ENCODE data around the gene PLEKHA7. TPM values are rescaled to one million over a fixed set of nuclear protein-coding genes. Genes with fewer than 3 reads are reported as not detected.

Gene PLEKHA7
- total and polyA plus RNA-seq, 2 of the 13 experiments (the other 11 are each of a cell fraction or from before 2014, with no cell fraction given) = 17.5 to 18.7 TPM

DNA sequence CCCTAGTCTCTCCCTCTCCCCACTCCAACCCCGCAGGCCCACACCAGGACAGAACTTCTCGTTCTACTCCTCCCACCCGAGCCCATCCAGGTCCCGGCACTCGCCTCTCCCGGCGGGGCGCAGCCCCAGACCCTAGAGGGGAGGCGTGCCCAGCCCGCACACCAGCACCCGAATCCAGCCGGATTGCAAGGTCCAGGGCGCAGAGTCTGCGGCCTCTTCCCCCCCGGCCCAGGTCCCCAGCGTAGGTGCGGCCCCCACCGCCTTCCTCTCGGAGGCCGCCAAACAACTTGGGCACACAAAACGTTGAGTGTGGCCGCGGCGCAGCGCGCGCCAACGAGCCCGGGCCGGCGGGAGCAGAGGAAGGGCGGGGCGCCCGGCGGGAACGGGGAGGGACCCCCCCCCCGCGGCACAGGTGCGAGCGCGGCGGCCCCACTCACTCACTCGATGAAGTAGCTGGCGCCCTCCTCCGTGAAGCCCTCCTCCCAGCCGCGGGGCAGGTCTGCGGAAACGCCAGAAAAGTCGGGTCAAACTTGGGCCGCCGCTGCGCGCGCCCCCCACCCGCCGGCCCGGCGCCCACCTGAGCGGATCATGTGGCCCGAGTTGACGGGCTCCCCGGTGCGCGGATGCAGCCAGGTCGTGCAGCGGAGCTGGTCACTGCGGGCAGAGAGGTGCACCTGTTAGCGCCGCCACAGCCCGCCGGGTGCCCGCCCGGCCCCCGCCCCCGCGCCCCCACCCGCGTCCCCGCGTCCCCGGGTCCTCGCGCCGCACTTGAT is 480 bp downstream of the PLEKHA7 start (continued):
- TF ChIP-seq, protein P1, sequence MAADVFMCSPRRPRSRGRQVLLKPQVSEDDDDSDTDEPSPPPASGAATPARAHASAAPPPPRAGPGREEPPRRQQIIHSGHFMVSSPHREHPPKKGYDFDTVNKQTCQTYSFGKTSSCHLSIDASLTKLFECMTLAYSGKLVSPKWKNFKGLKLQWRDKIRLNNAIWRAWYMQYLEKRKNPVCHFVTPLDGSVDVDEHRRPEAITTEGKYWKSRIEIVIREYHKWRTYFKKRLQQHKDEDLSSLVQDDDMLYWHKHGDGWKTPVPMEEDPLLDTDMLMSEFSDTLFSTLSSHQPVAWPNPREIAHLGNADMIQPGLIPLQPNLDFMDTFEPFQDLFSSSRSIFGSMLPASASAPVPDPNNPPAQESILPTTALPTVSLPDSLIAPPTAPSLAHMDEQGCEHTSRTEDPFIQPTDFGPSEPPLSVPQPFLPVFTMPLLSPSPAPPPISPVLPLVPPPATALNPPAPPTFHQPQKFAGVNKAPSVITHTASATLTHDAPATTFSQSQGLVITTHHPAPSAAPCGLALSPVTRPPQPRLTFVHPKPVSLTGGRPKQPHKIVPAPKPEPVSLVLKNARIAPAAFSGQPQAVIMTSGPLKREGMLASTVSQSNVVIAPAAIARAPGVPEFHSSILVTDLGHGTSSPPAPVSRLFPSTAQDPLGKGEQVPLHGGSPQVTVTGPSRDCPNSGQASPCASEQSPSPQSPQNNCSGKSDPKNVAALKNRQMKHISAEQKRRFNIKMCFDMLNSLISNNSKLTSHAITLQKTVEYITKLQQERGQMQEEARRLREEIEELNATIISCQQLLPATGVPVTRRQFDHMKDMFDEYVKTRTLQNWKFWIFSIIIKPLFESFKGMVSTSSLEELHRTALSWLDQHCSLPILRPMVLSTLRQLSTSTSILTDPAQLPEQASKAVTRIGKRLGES (CRISPR knock-in tag; IDR thresholded peaks at IDR 0.05; ENCODE audit: borderline replicate concordance) = no peak
- peak; percentile 45 for TF ChIP-seq ZEB1 (IDR thresholded peaks at IDR 0.05; ENCODE audit: insufficient replicate concordance, low read depth)
- TF ChIP-seq ZFP36L1 (CRISPR knock-in tag; IDR thresholded peaks at IDR 0.05) = no peak
- TF ChIP-seq BCL6 (CRISPR knock-in tag; IDR thresholded peaks at IDR 0.05) = no peak
- TF ChIP-seq, protein P2, sequence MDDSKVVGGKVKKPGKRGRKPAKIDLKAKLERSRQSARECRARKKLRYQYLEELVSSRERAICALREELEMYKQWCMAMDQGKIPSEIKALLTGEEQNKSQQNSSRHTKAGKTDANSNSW (CRISPR knock-in tag; IDR thresholded peaks at IDR 0.05; ENCODE audit: borderline replicate concordance) = no peak
- TF ChIP-seq SP5 (CRISPR knock-in tag; IDR thresholded peaks at IDR 0.05; ENCODE audit: borderline replicate concordance, low read depth) = no peak; the same call in 1 of the 2 replicates
- no peak for TF ChIP-seq MTA3 (CRISPR knock-in tag; IDR thresholded peaks at IDR 0.05)
- TF ChIP-seq PLRG1 (conservative IDR thresholded peaks at IDR 0.05) = no peak
- TF ChIP-seq, protein P3, sequence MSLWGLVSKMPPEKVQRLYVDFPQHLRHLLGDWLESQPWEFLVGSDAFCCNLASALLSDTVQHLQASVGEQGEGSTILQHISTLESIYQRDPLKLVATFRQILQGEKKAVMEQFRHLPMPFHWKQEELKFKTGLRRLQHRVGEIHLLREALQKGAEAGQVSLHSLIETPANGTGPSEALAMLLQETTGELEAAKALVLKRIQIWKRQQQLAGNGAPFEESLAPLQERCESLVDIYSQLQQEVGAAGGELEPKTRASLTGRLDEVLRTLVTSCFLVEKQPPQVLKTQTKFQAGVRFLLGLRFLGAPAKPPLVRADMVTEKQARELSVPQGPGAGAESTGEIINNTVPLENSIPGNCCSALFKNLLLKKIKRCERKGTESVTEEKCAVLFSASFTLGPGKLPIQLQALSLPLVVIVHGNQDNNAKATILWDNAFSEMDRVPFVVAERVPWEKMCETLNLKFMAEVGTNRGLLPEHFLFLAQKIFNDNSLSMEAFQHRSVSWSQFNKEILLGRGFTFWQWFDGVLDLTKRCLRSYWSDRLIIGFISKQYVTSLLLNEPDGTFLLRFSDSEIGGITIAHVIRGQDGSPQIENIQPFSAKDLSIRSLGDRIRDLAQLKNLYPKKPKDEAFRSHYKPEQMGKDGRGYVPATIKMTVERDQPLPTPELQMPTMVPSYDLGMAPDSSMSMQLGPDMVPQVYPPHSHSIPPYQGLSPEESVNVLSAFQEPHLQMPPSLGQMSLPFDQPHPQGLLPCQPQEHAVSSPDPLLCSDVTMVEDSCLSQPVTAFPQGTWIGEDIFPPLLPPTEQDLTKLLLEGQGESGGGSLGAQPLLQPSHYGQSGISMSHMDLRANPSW (CRISPR knock-in tag; IDR thresholded peaks at IDR 0.05; ENCODE audit: borderline replicate concordance) = no peak
- TF ChIP-seq, protein P4, sequence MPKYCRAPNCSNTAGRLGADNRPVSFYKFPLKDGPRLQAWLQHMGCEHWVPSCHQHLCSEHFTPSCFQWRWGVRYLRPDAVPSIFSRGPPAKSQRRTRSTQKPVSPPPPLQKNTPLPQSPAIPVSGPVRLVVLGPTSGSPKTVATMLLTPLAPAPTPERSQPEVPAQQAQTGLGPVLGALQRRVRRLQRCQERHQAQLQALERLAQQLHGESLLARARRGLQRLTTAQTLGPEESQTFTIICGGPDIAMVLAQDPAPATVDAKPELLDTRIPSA (CRISPR knock-in tag; IDR thresholded peaks at IDR 0.05; ENCODE audit: borderline replicate concordance) = no peak
- no peak for TF ChIP-seq ZNF44 (CRISPR knock-in tag; IDR thresholded peaks at IDR 0.05)
- TF ChIP-seq, protein P5, sequence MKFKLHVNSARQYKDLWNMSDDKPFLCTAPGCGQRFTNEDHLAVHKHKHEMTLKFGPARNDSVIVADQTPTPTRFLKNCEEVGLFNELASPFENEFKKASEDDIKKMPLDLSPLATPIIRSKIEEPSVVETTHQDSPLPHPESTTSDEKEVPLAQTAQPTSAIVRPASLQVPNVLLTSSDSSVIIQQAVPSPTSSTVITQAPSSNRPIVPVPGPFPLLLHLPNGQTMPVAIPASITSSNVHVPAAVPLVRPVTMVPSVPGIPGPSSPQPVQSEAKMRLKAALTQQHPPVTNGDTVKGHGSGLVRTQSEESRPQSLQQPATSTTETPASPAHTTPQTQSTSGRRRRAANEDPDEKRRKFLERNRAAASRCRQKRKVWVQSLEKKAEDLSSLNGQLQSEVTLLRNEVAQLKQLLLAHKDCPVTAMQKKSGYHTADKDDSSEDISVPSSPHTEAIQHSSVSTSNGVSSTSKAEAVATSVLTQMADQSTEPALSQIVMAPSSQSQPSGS (CRISPR knock-in tag; IDR thresholded peaks at IDR 0.05) = no peak
- TF ChIP-seq CBX5 (CRISPR knock-in tag; IDR thresholded peaks at IDR 0.05; ENCODE audit: borderline replicate concordance) = no peak
- TF ChIP-seq ZSCAN21 (CRISPR knock-in tag; IDR thresholded peaks at IDR 0.05; ENCODE audit: borderline replicate concordance) = no peak; the same call in 1 of the 2 replicates
- TF ChIP-seq, protein P6, sequence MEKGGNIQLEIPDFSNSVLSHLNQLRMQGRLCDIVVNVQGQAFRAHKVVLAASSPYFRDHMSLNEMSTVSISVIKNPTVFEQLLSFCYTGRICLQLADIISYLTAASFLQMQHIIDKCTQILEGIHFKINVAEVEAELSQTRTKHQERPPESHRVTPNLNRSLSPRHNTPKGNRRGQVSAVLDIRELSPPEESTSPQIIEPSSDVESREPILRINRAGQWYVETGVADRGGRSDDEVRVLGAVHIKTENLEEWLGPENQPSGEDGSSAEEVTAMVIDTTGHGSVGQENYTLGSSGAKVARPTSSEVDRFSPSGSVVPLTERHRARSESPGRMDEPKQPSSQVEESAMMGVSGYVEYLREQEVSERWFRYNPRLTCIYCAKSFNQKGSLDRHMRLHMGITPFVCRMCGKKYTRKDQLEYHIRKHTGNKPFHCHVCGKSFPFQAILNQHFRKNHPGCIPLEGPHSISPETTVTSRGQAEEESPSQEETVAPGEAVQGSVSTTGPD (CRISPR knock-in tag; IDR thresholded peaks at IDR 0.05) = no peak
- TF ChIP-seq RELA (CRISPR knock-in tag; IDR thresholded peaks at IDR 0.05) = no peak
